ENCODE results near the gene GPRC5B. TPM values are rescaled to one million over a fixed set of nuclear protein-coding genes. Genes with fewer than 3 reads are reported as not detected.

The GPRC5B gene
- total and polyA plus RNA-seq, 2 experiments from 2014 or later: 0.13 TPM; not detected in 1

- Histone ChIP-seq H3K36me3 (ENCODE audit: low read depth) (no peaks in the 10 kb centered on the region), H3K4me1 (ENCODE audit: insufficient read depth) (no peaks in the 10 kb centered on the region), H3K9me3 (ENCODE audit: low read depth) (no peaks in the 10 kb centered on the region), H3K79me2 (ENCODE audit: insufficient read depth) (no peaks in the 10 kb centered on the region), H2AFZ (no peak overlapping the region), H3K9ac (no peak overlapping the region), H3K4me3 (no peak overlapping the region), H3K4me2 (ENCODE audit: unreplicated experiment) (no peak overlapping the region), H4K20me1 (ENCODE audit: insufficient read depth) (no peaks in the 10 kb centered on the region), H3K27me3 (replicated peaks; ENCODE audit: insufficient read depth) (no peaks in the 10 kb centered on the region), H3K27ac (no peak overlapping the region), H3F3A (ENCODE audit: insufficient read depth) (no peaks in the 10 kb centered on the region), H3K9me2 (ENCODE audit: insufficient read depth) (no peaks in the 10 kb centered on the region)
- no peak for DNase-seq
- in situ Hi-C loops (cut with MboI): no loop called here
- 72 to 74% methylated on average over 6 of the region's 6 CpGs for WGBS, 2 experiments (ENCODE audit: low coverage in 1 of 2, low lambda C conversion rate in 2 of 2, missing lambda C conversion rate in 2 of 2)
- TF ChIP-seq EZH2phosphoT487 (IDR thresholded peaks at IDR 0.05; ENCODE audit: insufficient read depth, low read depth) (no peak), EZH2 (IDR thresholded peaks at IDR 0.05; ENCODE audit: insufficient read depth, poor library complexity, severe bottlenecking) (no peak)
These were observed 8.7 kb downstream of the GPRC5B start for GRCh38 chr16:19875900-19876299.

DNA sequence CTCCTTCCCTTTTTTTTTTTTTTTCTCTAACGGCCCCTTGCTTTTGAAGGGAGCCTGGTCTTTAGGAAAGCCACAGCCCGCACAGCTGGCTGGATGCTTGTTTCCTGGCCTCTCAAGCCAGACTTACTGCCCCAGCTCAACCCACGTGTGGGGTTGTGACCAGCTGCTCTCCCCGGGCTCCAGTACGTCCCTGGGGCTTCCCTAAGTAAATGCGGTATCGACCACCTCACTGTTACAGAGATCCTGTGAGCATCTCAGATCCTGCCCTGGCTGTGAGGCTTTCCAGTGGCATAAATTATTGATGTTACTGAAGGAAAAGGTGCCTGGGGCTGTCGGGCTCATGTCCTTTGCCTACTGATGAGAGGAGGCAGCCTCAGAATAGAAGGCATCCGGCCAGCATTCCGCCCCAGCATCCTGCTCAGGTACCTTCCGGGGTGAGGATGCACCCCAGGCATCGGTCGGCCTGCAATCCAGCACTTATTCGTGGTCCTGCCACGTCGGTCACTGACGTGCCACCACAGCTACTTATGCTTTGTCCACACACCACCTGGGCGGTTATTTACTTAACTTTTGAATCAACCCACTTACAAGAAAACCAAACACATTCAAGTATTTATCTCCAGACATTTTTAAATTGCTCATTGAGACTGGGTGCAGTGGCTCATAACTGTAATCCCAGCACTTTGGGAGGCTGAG, 9.6 kb downstream of the GPRC5B start:
- Histone ChIP-seq H3K4me1 (ENCODE audit: insufficient read depth) (no peaks in the 10 kb centered on the region), H3K4me3 (no peak overlapping the region), H3K27ac (no peak overlapping the region), H3K9me2 (ENCODE audit: insufficient read depth) (no peaks in the 10 kb centered on the region), H2AFZ (no peak overlapping the region), H4K20me1 (ENCODE audit: insufficient read depth) (no peaks in the 10 kb centered on the region), H3K4me2 (ENCODE audit: unreplicated experiment) (no peak overlapping the region), H3K36me3 (ENCODE audit: low read depth) (no peaks in the 10 kb centered on the region), H3K9ac (no peak overlapping the region), H3K27me3 (replicated peaks; ENCODE audit: insufficient read depth) (no peaks in the 10 kb centered on the region), H3K9me3 (ENCODE audit: low read depth) (no peaks in the 10 kb centered on the region), H3F3A (ENCODE audit: insufficient read depth) (no peaks in the 10 kb centered on the region), H3K79me2 (ENCODE audit: insufficient read depth) (no peaks in the 10 kb centered on the region)
- in situ Hi-C loops (cut with MboI): no loop called here
- no peak for TF ChIP-seq EZH2 (IDR thresholded peaks at IDR 0.05; ENCODE audit: insufficient read depth, poor library complexity, severe bottlenecking)
- TF ChIP-seq EZH2phosphoT487 (IDR thresholded peaks at IDR 0.05; ENCODE audit: insufficient read depth, low read depth): no peak
- WGBS, 2 experiments (ENCODE audit: low coverage in 1 of 2, low lambda C conversion rate in 2 of 2, missing lambda C conversion rate in 2 of 2): 73 to 76% methylated on average over 18 of the region's 18 CpGs
- DNase-seq: no peak

GRCh38 chr16:19874026-19874425, 10.6 kb downstream of the GPRC5B start:
- no peak for DNase-seq

GRCh38 chr16:19872935-19873334, 11.7 kb downstream of the GPRC5B start:
- WGBS, 2 experiments (ENCODE audit: low coverage in 1 of 2, low lambda C conversion rate in 2 of 2, missing lambda C conversion rate in 2 of 2): 77% methylated on average over 12 of the region's 12 CpGs
- no peaks in the 10 kb centered on the region for H3K4me1 ChIP-seq (ENCODE audit: insufficient read depth)
- no peak overlapping the region for H3K9ac ChIP-seq
- H3K9me2 ChIP-seq (ENCODE audit: insufficient read depth): no peaks in the 10 kb centered on the region
- no peaks in the 10 kb centered on the region for H3K79me2 ChIP-seq (ENCODE audit: insufficient read depth)
- no peaks in the 10 kb centered on the region for H3K27me3 ChIP-seq (replicated peaks; ENCODE audit: insufficient read depth)
- no peak overlapping the region for H3K27ac ChIP-seq
- H3K36me3 ChIP-seq (ENCODE audit: low read depth): no peaks in the 10 kb centered on the region
- no peak for DNase-seq
- H2AFZ ChIP-seq: no peak overlapping the region
- TF ChIP-seq EZH2phosphoT487 (IDR thresholded peaks at IDR 0.05; ENCODE audit: insufficient read depth, low read depth) (no peak), EZH2 (IDR thresholded peaks at IDR 0.05; ENCODE audit: insufficient read depth, poor library complexity, severe bottlenecking) (no peak)
- no peak overlapping the region for H3K4me3 ChIP-seq
- no peak overlapping the region for H3K4me2 ChIP-seq (ENCODE audit: unreplicated experiment)
- no peaks in the 10 kb centered on the region for H3K9me3 ChIP-seq (ENCODE audit: low read depth)
- no peaks in the 10 kb centered on the region for H3F3A ChIP-seq (ENCODE audit: insufficient read depth)
- no peaks in the 10 kb centered on the region for H4K20me1 ChIP-seq (ENCODE audit: insufficient read depth)
- in situ Hi-C loops (cut with MboI): no loop called here

More at GRCh38 chr16:19874026-19874425, 10.6 kb downstream of the GPRC5B start:
- 43 to 44% methylated on average over 8 of the region's 8 CpGs for WGBS, 2 experiments (ENCODE audit: low coverage in 1 of 2, low lambda C conversion rate in 2 of 2, missing lambda C conversion rate in 2 of 2)
- H3K79me2 ChIP-seq (ENCODE audit: insufficient read depth): no peaks in the 10 kb centered on the region
- H3K27ac ChIP-seq: no peak overlapping the region
- no peaks in the 10 kb centered on the region for H3F3A ChIP-seq (ENCODE audit: insufficient read depth)
- H4K20me1 ChIP-seq (ENCODE audit: insufficient read depth): no peaks in the 10 kb centered on the region
- no peaks in the 10 kb centered on the region for H3K36me3 ChIP-seq (ENCODE audit: low read depth)
- TF ChIP-seq EZH2phosphoT487 (IDR thresholded peaks at IDR 0.05; ENCODE audit: insufficient read depth, low read depth) (no peak), EZH2 (IDR thresholded peaks at IDR 0.05; ENCODE audit: insufficient read depth, poor library complexity, severe bottlenecking) (no peak)
- H3K4me3 ChIP-seq: no peak overlapping the region
- 0 out of 2 replicates have a peak overlapping the region, but pooled peaks have one; percentile 24 for H2AFZ ChIP-seq
- H3K4me2 ChIP-seq (ENCODE audit: unreplicated experiment): no peak overlapping the region
- in situ Hi-C loops (cut with MboI): no loop called here
- no peaks in the 10 kb centered on the region for H3K4me1 ChIP-seq (ENCODE audit: insufficient read depth)
- H3K27me3 ChIP-seq (replicated peaks; ENCODE audit: insufficient read depth): no peaks in the 10 kb centered on the region
- no peak overlapping the region for H3K9ac ChIP-seq
- no peaks in the 10 kb centered on the region for H3K9me2 ChIP-seq (ENCODE audit: insufficient read depth)
- H3K9me3 ChIP-seq (ENCODE audit: low read depth): no peaks in the 10 kb centered on the region
